Liver (tissue), 3 donors: Measurements from ENCODE around the gene ACTN4.

ENCODE experiments used
- ATF3 ChIP-seq: IDR thresholded peaks from 2 replicates; pipeline ENCODE4 v1.6.1; 2016; ENCODE audit warnings: antibody characterized with exemption
- CTCF ChIP-seq: fragments of 150-350 bp; IDR thresholded peaks from 2 replicates; pipeline ENCODE4 v1.5.1; 2017; ENCODE audit warnings: improper control_type of control experiment, low read depth, low read length; ENCODE audit not compliant: missing input control
- EGR1 ChIP-seq, 2 donors: IDR thresholded peaks; 2 replicates each; pipeline ENCODE4 v1.6.1; 2016 to 2018; ENCODE audit warnings: antibody characterized with exemption in 2 of 2, low read depth in 2 of 2
- FOXA1 ChIP-seq: IDR thresholded peaks from 2 replicates; pipeline ENCODE4 v1.6.1; 2016; ENCODE audit warnings: antibody characterized with exemption
- GABPA ChIP-seq, 2 donors: IDR thresholded peaks in 1 of 2; conservative IDR thresholded peaks in 1 of 2; 2 replicates each; pipeline ENCODE4 v1.6.1; 2016; ENCODE audit warnings: antibody characterized with exemption in 2 of 2, mild to moderate bottlenecking in 1 of 2, moderate library complexity in 1 of 2
- HNF4G ChIP-seq: IDR thresholded peaks from 2 replicates; pipeline ENCODE4 v1.6.1; 2016; ENCODE audit warnings: antibody characterized with exemption
- JUND ChIP-seq, 2 donors: IDR thresholded peaks; 2 replicates each; pipeline ENCODE4 v1.6.1; 2016; ENCODE audit warnings: antibody characterized with exemption in 2 of 2
- RAD21 ChIP-seq, 2 donors: IDR thresholded peaks; 2 replicates each; pipeline ENCODE4 v1.6.1; 2016; ENCODE audit warnings: antibody characterized with exemption in 2 of 2, mild to moderate bottlenecking in 2 of 2
- RXRA ChIP-seq, 2 donors: IDR thresholded peaks; 2 replicates each; pipeline ENCODE4 v1.6.1; 2017 to 2018; ENCODE audit warnings: antibody characterized with exemption in 2 of 2, mild to moderate bottlenecking in 1 of 2
- SP1 ChIP-seq: IDR thresholded peaks from 2 replicates; pipeline ENCODE4 v1.6.1; 2018; ENCODE audit warnings: antibody characterized with exemption, mild to moderate bottlenecking
- TAF1 ChIP-seq: conservative IDR thresholded peaks from 2 replicates; pipeline ENCODE4 v1.6.1; 2016; ENCODE audit warnings: antibody characterized with exemption, mild to moderate bottlenecking
- YY1 ChIP-seq: IDR thresholded peaks from 2 replicates; pipeline ENCODE4 v1.6.1; 2016; ENCODE audit warnings: antibody characterized with exemption, mild to moderate bottlenecking
- TF ChIP-seq, protein P1 (sequence below): IDR thresholded peaks from 2 replicates; pipeline ENCODE4 v1.6.1; 2016; ENCODE audit warnings: antibody characterized with exemption
- TF ChIP-seq, protein P2 (sequence below): IDR thresholded peaks from 2 replicates; pipeline ENCODE4 v1.6.1; 2016; ENCODE audit warnings: antibody characterized with exemption, mild to moderate bottlenecking
- donor health status: healthy.
- donor health status: healthy.

GRCh38 chr19:38718747-38719543 is 71.5 kb downstream of the ACTN4 start:
- TF ChIP-seq CTCF (no peak), EGR1 (IDR thresholded peaks at IDR 0.05; ENCODE audit: low read depth in 2 of 2) (no peak), GABPA (IDR thresholded peaks at IDR 0.05 in 1 of 2, conservative IDR thresholded peaks at IDR 0.05 in 1 of 2) (no peak), RAD21 (IDR thresholded peaks at IDR 0.05) (peak in 1 of 2 donors; percentile 53), YY1 (no peak), TAF1 (no peak), JUND (IDR thresholded peaks at IDR 0.05) (no peak), HNF4G (no peak), FOXA1 (no peak), ATF3 (no peak), SP1 (no peak), RXRA (IDR thresholded peaks at IDR 0.05) (no peak)
- TF ChIP-seq, protein P1, sequence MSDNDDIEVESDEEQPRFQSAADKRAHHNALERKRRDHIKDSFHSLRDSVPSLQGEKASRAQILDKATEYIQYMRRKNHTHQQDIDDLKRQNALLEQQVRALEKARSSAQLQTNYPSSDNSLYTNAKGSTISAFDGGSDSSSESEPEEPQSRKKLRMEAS, result no peak
- TF ChIP-seq, protein P2, sequence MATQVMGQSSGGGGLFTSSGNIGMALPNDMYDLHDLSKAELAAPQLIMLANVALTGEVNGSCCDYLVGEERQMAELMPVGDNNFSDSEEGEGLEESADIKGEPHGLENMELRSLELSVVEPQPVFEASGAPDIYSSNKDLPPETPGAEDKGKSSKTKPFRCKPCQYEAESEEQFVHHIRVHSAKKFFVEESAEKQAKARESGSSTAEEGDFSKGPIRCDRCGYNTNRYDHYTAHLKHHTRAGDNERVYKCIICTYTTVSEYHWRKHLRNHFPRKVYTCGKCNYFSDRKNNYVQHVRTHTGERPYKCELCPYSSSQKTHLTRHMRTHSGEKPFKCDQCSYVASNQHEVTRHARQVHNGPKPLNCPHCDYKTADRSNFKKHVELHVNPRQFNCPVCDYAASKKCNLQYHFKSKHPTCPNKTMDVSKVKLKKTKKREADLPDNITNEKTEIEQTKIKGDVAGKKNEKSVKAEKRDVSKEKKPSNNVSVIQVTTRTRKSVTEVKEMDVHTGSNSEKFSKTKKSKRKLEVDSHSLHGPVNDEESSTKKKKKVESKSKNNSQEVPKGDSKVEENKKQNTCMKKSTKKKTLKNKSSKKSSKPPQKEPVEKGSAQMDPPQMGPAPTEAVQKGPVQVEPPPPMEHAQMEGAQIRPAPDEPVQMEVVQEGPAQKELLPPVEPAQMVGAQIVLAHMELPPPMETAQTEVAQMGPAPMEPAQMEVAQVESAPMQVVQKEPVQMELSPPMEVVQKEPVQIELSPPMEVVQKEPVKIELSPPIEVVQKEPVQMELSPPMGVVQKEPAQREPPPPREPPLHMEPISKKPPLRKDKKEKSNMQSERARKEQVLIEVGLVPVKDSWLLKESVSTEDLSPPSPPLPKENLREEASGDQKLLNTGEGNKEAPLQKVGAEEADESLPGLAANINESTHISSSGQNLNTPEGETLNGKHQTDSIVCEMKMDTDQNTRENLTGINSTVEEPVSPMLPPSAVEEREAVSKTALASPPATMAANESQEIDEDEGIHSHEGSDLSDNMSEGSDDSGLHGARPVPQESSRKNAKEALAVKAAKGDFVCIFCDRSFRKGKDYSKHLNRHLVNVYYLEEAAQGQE, result no peak
